GM12878 (cell line): Measurements from ENCODE around the gene DCAF15. TPM values are rescaled to one million over a fixed set of nuclear protein-coding genes. Genes with fewer than 3 reads are reported as not detected.

ENCODE experiments used
- ATAC-seq: fragments of 200-7000 bp; cut with Tn5 transposase; 3 replicates; pipeline ENCODE4 v1.9.1; 2020; ENCODE audit warnings: mild to moderate bottlenecking, moderate library complexity
- BruUV-seq: library from RNA; stranded (reverse); fragments of 400-500 nt; replicated peaks from 2 replicates; lab custom pipeline; 2021; lab: Mats Ljungman, UMichigan
- CTCF ChIA-PET: fragments of 300-600 bp; sonication (Branson Sonifier 250); formaldehyde crosslinking; extraction: SDS; loops from one replicate; lab custom pipeline; 2021; ENCODE audit warnings: inconsistent platforms; lab: Yijun Ruan, JAX
- POLR2A ChIA-PET: fragments of 350-600 bp; formaldehyde crosslinking; extraction: SDS; loops from one replicate; lab custom pipeline; 2021; ENCODE audit warnings: inconsistent platforms; lab: Charles Lee
- RAD21 ChIA-PET: fragments of 300-600 bp; sonication (Branson Sonifier 250); formaldehyde crosslinking; loops from one replicate; lab custom pipeline; 2023; ENCODE audit warnings: antibody characterized with exemption; ENCODE audit not compliant: unreplicated experiment; lab: Charles Lee
- SMC1A ChIA-PET: fragments of 300-600 bp; sonication (Branson Sonifier 250); formaldehyde crosslinking; loops from one replicate; lab custom pipeline; 2023; ENCODE audit not compliant: unreplicated experiment, uncharacterized antibody; lab: Charles Lee
- DNase-seq: peaks from one replicate; pipeline ENCODE4 v3.0.0-alpha.2; 2011; ENCODE audit warnings: low read depth, low spot score
- FAIRE-seq: peaks from 3 replicates; lab custom pipeline; 2011; peaks lifted over from hg19 to GRCh38; lab: Jason Lieb, UNC
- H2AFZ ChIP-seq: 2 replicates; pipeline ENCODE4 v1.6.0; 2011; ENCODE audit warnings: low read depth, low read length, control low read depth; ENCODE audit not compliant: control insufficient read depth
- H3K27ac ChIP-seq: 2 replicates; pipeline ENCODE4 v1.5.1; 2011; ENCODE audit warnings: control low read depth; ENCODE audit not compliant: control insufficient read depth, insufficient read depth
- H3K27me3 ChIP-seq, 2 experiments: replicated peaks in 1 of 2; 2 replicates each; pipeline versions ENCODE4 v1.6.0 to v1.6.1; 2011; ENCODE audit warnings: low read length in 1 of 2; ENCODE audit not compliant: control insufficient read depth in 2 of 2, insufficient read depth in 2 of 2
- H3K36me3 ChIP-seq, 2 experiments: 2 replicates each; pipeline ENCODE4 v1.5.1; 2011; ENCODE audit warnings: low read length in 1 of 2; ENCODE audit not compliant: control insufficient read depth in 2 of 2, insufficient read depth in 2 of 2
- H3K4me1 ChIP-seq: 2 replicates; pipeline ENCODE4 v1.6.1; 2011; ENCODE audit warnings: mild to moderate bottlenecking, low read length, moderate library complexity, mixed read lengths; ENCODE audit not compliant: control insufficient read depth, insufficient read depth
- H3K4me2 ChIP-seq: 2 replicates; pipeline ENCODE4 v1.6.0; 2011; ENCODE audit warnings: control low read depth; ENCODE audit not compliant: control insufficient read depth, insufficient read depth
- H3K4me3 ChIP-seq: fragments of 200-600 bp; sonication (generic); 2 replicates; pipeline ENCODE4 v1.5.1; 2016
- H3K79me2 ChIP-seq: 2 replicates; pipeline ENCODE4 v1.6.0; 2011; ENCODE audit warnings: low read length; ENCODE audit not compliant: control insufficient read depth, insufficient read depth
- H3K9ac ChIP-seq: 2 replicates; pipeline ENCODE4 v1.8.0; 2011; ENCODE audit warnings: low read length, control low read depth, mixed read lengths; ENCODE audit not compliant: control insufficient read depth, insufficient read depth
- H3K9me3 ChIP-seq: replicated peaks from 3 replicates; pipeline ENCODE4 v1.5.1; 2011; ENCODE audit warnings: mild to moderate bottlenecking, low read length; ENCODE audit not compliant: control insufficient read depth, insufficient read depth
- H4K20me1 ChIP-seq: 2 replicates; pipeline ENCODE4 v1.6.0; 2011; ENCODE audit not compliant: control insufficient read depth, insufficient read depth
- ASH2L ChIP-seq: fragments of 300-600, 200-600 bp; sonication (generic); IDR thresholded peaks from 2 replicates; pipeline ENCODE4 v1.6.1; 2017; ENCODE audit warnings: low read depth, mild to moderate bottlenecking, borderline replicate concordance
- BHLHE40 ChIP-seq, 2 experiments: fragments of 450-650 bp in 1 of 2; IDR thresholded peaks; 2 replicates each; pipeline ENCODE4 v1.6.1; 2011 to 2017; ENCODE audit warnings: low read depth in 2 of 2, borderline replicate concordance in 1 of 2, improper control_type of control experiment in 1 of 2, low read length in 1 of 2, mild to moderate bottlenecking in 1 of 2
- GATAD2B ChIP-seq: fragments of 450-650 bp; conservative IDR thresholded peaks from 2 replicates; pipeline ENCODE4 v1.6.1; 2017; ENCODE audit warnings: low read depth, mild to moderate bottlenecking, moderate library complexity
- IKZF2 ChIP-seq, 2 experiments: fragments of 450-650 bp; IDR thresholded peaks; 2 replicates each; pipeline ENCODE4 v1.6.1; 2017; ENCODE audit warnings: mild to moderate bottlenecking in 2 of 2, moderate library complexity in 2 of 2
- LARP7 ChIP-seq: fragments of 450-650 bp; IDR thresholded peaks from 2 replicates; pipeline ENCODE4 v1.6.1; 2017; ENCODE audit warnings: mild to moderate bottlenecking
- RAD51 ChIP-seq: fragments of 450-650 bp; IDR thresholded peaks from 2 replicates; pipeline ENCODE4 v1.6.1; 2016; ENCODE audit warnings: moderate library complexity, mild to moderate bottlenecking, inconsistent platforms
- RUNX3 ChIP-seq: IDR thresholded peaks from 2 replicates; pipeline ENCODE4 v1.6.1; 2012; ENCODE audit warnings: low read length, inconsistent platforms
- SKIL ChIP-seq: fragments of 450-650 bp; IDR thresholded peaks from 2 replicates; pipeline ENCODE4 v1.6.1; 2017; ENCODE audit warnings: mild to moderate bottlenecking, low read depth, inconsistent platforms; ENCODE audit not compliant: poor library complexity, severe bottlenecking
- SMARCA5 ChIP-seq: fragments of 450-650 bp; IDR thresholded peaks from 2 replicates; pipeline ENCODE4 v1.6.1; 2017; ENCODE audit warnings: mild to moderate bottlenecking
- SPI1 ChIP-seq: IDR thresholded peaks from 2 replicates; pipeline ENCODE4 v1.6.1; 2011; ENCODE audit warnings: low read depth, mild to moderate bottlenecking, low read length, moderate library complexity, borderline replicate concordance; ENCODE audit not compliant: insufficient read depth
- USF1 ChIP-seq: IDR thresholded peaks from 2 replicates; pipeline ENCODE4 v1.6.1; 2011; ENCODE audit warnings: borderline replicate concordance, low read depth, mild to moderate bottlenecking, moderate library complexity, mixed read lengths, low read length; ENCODE audit not compliant: insufficient read depth; ENCODE audit errors: extremely low read length
- WGBS: methylation state at CpG from one replicate; pipeline ENCODE4 v1.1.6; 2016; ENCODE audit warnings: low lambda C conversion rate; ENCODE audit not compliant: insufficient replicate concordance, insufficient coverage; ENCODE audit errors: missing lambda C conversion rate; 5-methylcytosine and 5-hydroxymethylcytosine counted together
- in situ Hi-C: fragments of 300-500 bp; cut with MboI; formaldehyde crosslinking; loops from 9 replicates; pipeline ENCODE4 v1.14.3; 2018; ENCODE audit warnings: mixed read lengths
- intact Hi-C: fragments of 100-400 bp; cut with micrococcal nuclease; formaldehyde crosslinking; loops from one replicate; pipeline ENCODE4 v1.14.2; 2022; ENCODE audit not compliant: unreplicated experiment
- polyA plus RNA-seq, 11 experiments: library from polyadenylated mRNA; depleted of rRNA in 4 of 11; unstranded in 6 of 11; stranded (reverse) in 5 of 11; fragments of >200 nt; fragmentation: Nextera tagmentation in 4 of 11; fragmentation: Illumina TruSeq in 1 of 11; extraction: Ambion mirVana in 4 of 11; extraction: Trizol in 1 of 11; gene quantifications; 1 replicate in 1 of 11; 2 replicates in 10 of 11; pipeline versions ENCODE4 v1.2.1 to v1.2.3, GENCODE V29; 2011 to 2016; ENCODE audit warnings: inconsistent platforms in 2 of 11, missing spikeins in 2 of 11, low read depth in 1 of 11
- total RNA-seq, 4 experiments: library from RNA; depleted of rRNA in 3 of 4; stranded (reverse); fragments of >200 nt in 3 of 4; fragmentation: Illumina TruSeq in 1 of 4; extraction: Trizol in 1 of 4; gene quantifications; 2 replicates each; pipeline versions ENCODE4 v1.2.1 to v1.2.3, GENCODE V29; 2013 to 2021

The DCAF15 gene
- total and polyA plus RNA-seq, 10 of the 15 experiments (the other 5 are each of a cell fraction or from before 2014, with no cell fraction given), result 0.16 to 63.4 (median 26.6) TPM

DNA sequence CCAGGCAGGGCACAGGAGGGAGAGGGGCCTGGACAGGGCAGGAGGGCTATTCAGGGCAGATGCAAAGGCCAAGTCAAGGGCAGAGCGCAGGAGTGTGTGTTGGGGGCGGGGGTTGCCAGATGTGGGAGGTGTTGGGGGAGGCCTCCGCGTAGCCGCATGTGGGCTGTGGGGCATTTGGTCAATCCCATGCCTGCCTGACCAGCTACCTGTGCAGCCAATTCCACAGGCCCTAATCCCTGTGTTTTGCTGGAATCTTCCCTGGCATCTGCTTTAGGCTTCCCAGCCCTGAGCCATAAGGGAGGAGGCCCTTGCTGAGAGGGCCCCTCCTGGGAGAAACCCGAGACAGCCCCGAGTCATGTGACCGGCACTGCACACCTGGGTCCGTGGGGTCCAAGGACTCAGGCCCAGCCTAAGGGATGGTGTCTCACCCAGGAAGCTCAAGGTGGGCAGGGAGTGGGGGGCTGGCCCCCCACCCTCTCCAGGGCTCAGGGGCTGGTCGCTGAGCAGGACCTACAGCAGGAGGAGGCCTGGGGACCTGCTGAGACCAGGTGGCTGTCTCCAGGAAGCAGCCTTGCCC, 33.5 kb downstream of the DCAF15 start:
- H3K9ac ChIP-seq, result peak overlapping the region; percentile 73
- ATAC-seq, result peak; percentile 35
- peak overlapping the region; percentile 7; the same call in 1 of the 2 replicates for H3K4me3 ChIP-seq
- TF ChIP-seq ASH2L (no peak), GATAD2B (peak; percentile 55), BHLHE40 (IDR thresholded peaks at IDR 0.05; ENCODE audit: borderline replicate concordance in 1 of 2, low read depth in 2 of 2, low read length in 1 of 2) (peak in 1 of 2 experiments; percentile 56; a peak in 1 of 4 replicates), RUNX3 (0 out of 2 replicates have a peak, but pooled peaks have one; percentile 5), LARP7 (peak; percentile 76; the same call in 1 of the 2 replicates), USF1 (peak; percentile 70), RAD51 (peak; percentile 70; the same call in 1 of the 2 replicates), SMARCA5 (0 out of 2 replicates have a peak, but pooled peaks have one; percentile 62), SKIL (no peak), IKZF2 (IDR thresholded peaks at IDR 0.05) (no peak), SPI1 (no peak)
- TF ChIP-seq, all 136 proteins: peak for 7
- Histone ChIP-seq H2AFZ (peak overlapping the region; percentile 63), H4K20me1 (no peaks in the 10 kb centered on the region), H3K4me2 (peak overlapping the region; percentile 87), H3K27me3 (no peaks in the 10 kb centered on the region), H3K79me2 (no peaks in the 10 kb centered on the region), H3K4me1 (peaks cover 27% of the 10 kb centered on the region), H3K9me3 (no peaks in the 10 kb centered on the region), H3K36me3 (no peaks in the 10 kb centered on the region; a peak in 2 of 4 replicates), H3K27ac (peak overlapping the region; percentile 94)
- ChIA-PET RAD21 (interaction anchor here (0.8 to 4.2 kb wide), 6 partner anchors 9 to 125 kb away, joined by 3 to 35 read pairs (median 4); partner anchors contain the start of genes IL27RA and RFX1), POLR2A (interaction anchor here (0.5 to 6.5 kb wide), 6 partner anchors 13 to 400 kb away, joined by 4 to 49 read pairs (median 5); partner anchors contain the start of genes IL27RA and RFX1), SMC1A (interaction anchor here (0.5 to 3.6 kb wide), 9 partner anchors 17 to 91 kb away, joined by 3 to 18 read pairs (median 5); partner anchors contain the start of genes IL27RA and RLN3), CTCF (interaction anchor here (0.7 to 2.7 kb wide), 6 partner anchors 34 to 130 kb away, joined by 3 to 13 read pairs (median 8); partner anchors contain the start of gene IL27RA)
- in situ Hi-C loops, result no loop called here
- DNase-seq, result no peak
- FAIRE-seq, result no peak
- intact Hi-C loops, result loop anchor here (2.0 to 10.0 kb wide), 3 partner anchors 19 to 49 kb away; partner anchors contain the start of genes DCAF15 and IL27RA
- no TSS peak for BruUV-seq
- 5% methylated on average over 10 of the region's 10 CpGs for WGBS
